ENCODE results near the gene ATP5MC2. TPM values are rescaled to one million over a fixed set of nuclear protein-coding genes. Genes with fewer than 3 reads are reported as not detected.
"Not testable (repeated sequence)": the region's sequence is repeated elsewhere in the genome, so short reads cannot be mapped to it uniquely, and the experiment has no call there.

ATP5MC2 gene
- polyA plus RNA-seq, 1 donor, result 857 TPM

DNA sequence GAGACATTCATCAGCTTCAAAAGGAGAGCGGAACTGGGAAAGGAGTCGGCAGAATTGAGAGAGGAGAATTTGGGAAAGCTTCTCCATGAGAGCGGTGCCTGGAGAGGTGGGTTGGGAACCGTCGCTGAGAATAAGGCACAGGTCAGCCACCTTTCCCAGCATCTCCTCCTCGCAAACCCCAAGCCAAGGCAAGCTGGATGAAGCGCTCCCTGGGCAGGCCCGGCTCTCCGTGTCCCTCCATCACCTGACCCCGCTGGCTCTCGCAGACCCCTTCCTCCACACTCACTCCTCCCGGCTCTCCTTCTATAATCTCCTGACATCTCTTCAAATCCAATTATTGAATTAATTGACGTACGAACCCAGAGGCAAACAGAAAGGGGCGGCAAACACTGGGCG, 18.9 kb upstream of the ATP5MC2 start:
- DNase-seq (ENCODE audit: low read depth), result no peak

DNA sequence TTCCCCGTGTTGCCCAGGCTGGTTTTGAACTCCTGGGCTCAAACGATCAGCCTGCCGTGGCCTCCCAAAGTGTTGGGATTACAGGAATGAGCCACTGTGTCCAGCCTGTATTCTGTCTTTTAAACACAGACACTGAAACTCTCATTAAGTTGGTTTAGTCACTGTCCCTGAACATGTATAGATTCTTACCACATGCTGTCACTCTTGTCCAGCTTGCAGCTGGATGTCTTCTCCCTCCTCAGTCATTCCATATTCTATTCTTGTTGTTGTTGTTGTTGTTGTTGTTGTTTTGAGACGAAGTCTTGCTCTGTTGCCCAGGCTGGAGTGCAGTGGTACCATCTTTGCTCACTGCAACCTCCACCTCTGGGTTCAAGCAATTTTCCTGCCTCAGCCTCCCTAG, 12.3 kb upstream of the ATP5MC2 start:
- no peak for DNase-seq (ENCODE audit: low read depth)

DNA sequence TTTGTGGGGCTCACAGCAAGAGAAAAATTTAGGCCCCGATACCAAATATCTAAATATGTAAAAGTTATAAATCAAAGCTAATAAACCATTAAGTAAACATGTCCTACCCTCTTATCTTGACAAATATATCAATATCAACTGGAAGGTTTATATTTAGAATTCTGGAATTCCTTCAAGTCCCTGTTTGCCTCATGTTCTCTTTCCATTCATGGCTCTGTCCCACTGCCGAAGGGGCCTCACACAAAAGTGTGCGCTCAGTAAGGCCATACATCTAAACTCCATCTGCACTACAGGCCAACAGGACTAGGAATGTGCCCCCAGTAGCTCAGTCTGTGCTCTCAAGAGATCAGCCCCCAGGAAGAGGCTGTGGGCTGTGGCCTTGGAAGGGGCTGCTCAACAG, 10.6 kb upstream of the ATP5MC2 start:
- no peak for DNase-seq (ENCODE audit: low read depth)

DNA sequence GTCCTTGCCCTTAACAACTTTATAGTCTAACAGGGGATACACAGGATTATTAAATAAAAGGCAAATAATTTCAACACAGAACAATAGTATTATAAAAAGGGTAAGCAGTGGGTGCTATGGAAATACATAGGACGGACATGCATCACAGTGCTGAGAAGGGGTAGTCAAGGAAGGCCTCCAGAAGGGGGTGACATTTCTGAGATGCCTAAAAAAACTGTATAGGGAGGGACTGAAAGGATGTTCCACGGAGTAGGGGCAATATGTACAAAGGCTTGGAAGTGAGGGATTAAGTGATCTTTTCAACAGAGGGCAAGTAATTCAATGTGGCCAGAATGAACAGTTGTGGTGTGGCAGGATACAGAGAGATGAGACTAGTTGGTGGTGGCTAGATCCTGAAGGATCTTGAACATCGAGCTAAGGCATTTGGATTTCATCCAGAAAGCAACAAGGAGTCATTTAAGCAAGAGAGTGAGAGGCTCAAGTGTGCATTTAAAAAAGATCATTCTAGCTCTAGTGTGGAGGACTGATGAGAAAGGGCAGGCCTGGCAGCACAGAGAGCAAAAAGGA, 8.9 kb upstream of the ATP5MC2 start:
- no peak for DNase-seq (ENCODE audit: low read depth)

DNA sequence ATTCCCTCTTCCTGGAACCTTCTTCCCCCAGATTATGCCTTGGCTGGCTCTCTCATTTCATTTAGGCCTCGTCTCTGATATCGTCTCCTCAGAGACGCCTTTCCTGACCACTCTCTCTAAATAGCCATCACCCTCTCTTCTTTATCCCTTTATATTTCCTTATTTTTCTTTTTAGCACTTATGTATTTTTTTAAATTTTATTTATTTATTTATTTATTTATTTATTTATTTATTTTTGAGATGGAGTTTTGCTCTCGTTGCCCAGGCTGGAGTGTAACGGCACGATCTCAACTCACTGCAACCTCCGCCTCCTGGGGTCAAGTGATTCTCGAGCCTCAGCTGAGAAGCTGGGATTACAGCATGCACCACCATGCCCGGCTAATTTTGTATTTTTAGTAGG, 8.1 kb upstream of the ATP5MC2 start:
- DNase-seq (ENCODE audit: low read depth), result no peak

DNA sequence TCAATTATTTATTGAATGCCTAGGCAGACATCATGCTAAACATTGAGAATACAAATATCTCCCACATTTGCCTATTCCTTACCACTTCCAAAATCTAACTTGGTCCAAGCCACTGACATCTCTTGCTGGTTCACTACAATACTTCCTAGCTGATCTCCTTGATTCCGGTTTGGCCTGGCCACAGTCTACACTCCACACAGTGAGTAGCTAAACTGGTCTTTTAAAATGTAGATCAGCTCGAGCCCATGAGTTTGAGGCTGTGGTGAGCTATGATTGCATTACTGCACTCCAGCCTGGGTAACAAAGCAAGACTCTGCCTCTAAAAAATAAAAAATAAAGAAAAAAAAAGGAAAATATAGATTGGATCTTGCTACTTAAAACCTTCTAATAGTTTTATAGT, 7.6 kb upstream of the ATP5MC2 start:
- DNase-seq (ENCODE audit: low read depth), result no peak

DNA sequence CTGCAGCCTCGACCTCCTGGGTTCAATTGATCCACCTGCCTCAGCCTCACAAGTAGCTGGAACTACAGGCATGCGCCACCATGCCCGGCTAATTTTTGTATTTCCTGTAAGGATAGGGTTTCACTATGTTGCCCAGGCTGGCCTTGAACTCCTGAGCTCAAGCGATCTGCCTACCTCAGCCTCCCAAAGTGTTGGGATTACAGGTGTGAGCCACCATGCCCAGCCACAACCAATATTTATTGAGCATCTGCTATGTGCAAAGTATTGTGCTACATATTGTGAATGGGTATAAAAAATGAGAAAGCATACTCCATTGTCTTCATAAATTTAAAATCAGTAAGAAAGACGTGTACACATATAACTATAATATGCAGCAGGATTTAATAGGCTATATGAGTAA, 4.2 kb upstream of the ATP5MC2 start:
- not testable (repeated sequence) for DNase-seq (ENCODE audit: low read depth)

DNA sequence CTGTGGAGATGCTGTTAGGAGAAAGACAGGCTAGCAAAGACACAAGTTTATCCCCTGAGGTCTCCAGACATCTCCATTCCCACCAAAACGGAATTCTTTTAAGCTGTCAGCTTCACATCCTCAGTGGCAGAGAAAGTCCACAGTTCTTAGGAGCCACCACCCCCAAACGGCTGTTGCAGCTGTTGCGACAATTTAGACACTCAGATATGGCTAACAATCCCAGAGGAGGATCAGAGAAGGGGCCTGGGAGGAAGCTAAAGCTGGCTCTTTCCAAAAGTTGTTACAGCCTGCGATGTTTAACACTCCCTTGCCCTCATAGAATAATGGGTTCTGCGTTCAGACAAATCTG, 1.9 kb upstream of the ATP5MC2 start:
- no peak for DNase-seq (ENCODE audit: low read depth)

DNA sequence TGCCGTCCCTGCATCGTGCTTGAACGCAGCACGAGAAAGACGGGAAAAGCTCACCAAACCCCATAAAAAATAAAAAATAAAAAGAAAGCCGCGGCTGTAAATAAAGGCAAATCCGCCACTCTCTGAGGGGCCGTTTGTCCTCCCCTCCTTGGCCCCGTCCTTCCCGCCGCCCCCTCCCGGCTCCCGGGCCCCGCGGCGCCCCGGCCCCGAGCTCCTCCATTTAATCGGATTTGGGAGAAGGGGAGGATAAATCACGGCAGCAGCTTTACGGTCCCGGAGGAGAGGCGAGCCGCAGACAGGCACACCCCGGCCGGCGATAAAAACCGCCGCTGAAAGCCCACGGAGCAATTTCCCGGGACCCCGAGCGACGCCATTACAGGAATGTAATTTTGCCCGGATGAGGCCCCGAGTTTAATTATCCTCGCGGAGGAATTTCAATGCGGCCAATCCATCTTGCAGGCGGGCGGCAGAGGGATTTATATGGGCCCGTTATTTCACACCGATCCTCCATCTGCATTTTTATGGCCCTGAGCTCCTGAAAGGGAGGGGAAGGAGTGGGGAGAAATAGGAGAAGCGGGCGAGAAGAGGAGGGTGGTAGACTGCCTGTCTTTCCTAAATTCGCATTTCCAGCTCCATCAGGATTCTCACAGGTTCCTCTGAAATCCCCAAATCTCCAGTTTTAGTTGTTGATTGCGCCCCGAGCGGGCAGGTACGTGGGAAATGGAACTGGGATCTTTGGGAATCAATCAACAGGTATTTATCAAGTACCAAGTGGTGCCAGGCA, 1.3 kb upstream of the ATP5MC2 start:
- DNase-seq (ENCODE audit: low read depth), result no peak

DNA sequence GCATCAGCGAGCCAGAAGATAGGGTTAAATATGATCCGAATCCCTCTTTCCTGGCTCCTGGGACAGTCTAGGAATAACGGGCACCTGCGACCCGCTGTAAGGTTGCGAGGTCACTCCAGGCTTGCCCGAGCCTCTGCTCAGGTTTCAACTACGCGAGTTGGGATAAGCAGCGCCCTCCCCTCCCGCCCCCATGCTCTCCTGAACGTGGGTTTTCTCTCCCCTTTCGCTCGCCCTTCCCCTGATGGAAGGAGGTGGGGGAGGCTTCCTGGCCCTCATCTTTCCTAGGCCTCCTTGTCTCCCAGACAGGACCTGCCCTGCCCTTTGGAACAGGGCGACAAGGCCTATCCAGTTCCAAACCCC, 753 bp upstream of the ATP5MC2 start:
- no peak for DNase-seq (ENCODE audit: low read depth)

DNA sequence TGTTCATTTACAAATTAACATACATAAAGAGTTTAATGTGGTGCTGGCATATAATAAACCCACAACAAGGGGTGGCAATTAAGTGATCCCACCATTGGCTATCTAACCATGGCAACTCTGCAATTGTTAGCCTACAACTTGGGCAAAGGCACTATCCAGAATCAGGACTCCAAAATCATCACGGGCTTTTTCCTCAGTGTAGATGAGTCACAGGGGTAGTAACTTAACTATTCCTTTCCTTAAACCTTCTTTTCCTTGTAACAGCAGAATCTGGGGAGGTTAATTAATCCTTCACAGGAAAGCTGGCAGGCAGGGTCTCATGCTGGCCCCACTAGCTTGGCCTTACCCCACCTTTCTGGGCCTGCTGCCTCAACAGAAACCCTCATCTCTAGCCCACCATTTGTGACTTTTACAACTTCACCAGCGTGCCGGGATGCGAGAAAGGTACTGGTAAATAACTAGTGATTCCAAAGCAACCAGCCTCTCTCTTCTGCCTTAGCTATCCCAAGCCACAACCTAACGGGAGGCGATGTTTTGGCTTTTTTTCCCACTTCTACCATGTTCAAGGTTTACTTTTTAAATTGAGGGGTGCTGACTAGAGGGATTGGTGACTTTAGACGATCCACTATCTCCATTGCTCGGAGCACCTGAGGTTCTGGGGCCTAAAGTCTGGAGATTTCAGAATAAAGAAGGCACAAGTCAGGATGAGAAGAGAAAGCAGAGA, 744 bp downstream of the ATP5MC2 start:
- DNase-seq (ENCODE audit: low read depth), result no peak

DNA sequence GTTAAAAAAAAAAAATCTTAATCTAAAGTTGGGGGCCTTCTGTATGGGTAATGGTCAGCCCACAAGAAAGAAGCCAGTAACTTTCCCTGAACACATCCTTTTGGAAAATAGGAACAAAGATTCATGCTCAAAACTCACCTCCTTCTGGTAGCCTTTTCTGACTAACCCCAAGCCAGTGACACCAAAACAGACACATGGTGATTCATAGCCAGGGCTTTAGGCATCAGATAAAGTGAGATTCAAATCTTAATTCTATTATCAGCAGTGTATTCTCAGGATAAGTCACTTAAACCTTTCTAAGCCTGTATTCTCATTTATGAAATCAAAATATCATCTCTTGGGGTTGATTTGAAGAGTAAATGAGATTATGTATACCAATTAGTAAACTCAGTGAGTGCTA, 4.9 kb downstream of the ATP5MC2 start:
- DNase-seq (ENCODE audit: low read depth), result no peak

DNA sequence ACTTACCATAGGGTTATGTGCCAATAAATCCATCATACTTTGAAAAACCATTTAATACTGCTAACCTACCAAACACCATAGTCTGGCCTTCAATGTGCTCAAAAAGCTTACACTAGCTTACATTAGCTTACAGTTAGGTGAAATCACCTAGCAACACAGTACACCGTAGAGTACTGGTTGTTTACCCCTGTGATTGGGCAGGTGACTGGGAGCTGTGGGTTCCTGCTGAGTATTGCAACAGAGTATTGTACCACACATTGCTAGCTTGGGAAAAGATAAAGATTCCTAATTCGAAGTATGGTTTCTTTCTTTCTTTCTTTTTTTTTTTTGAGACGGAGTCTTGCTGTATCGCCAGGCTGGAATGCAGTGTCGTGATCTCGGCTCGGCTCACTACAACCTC, 5.6 kb downstream of the ATP5MC2 start:
- no peak for DNase-seq (ENCODE audit: low read depth)

DNA sequence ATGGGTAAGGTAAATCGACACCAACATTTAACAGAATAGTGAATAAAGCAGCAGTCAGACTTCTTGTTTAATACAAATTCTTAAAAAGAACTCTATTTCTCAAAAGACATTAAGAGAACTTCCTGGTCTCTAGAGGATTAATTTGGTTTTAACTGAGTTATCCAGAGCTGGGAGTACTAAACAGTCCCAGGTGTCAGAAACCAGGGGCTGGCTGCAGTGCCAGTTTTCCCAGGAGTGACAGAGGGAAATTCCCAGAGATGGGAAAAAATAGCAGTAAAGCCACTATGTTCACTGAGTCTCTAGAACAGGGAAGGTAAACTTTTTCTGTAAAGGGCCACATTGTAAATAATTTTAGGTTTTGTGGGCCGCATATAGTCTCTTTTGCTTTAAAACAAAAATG, 8.8 kb downstream of the ATP5MC2 start:
- no peak for DNase-seq (ENCODE audit: low read depth)

DNA sequence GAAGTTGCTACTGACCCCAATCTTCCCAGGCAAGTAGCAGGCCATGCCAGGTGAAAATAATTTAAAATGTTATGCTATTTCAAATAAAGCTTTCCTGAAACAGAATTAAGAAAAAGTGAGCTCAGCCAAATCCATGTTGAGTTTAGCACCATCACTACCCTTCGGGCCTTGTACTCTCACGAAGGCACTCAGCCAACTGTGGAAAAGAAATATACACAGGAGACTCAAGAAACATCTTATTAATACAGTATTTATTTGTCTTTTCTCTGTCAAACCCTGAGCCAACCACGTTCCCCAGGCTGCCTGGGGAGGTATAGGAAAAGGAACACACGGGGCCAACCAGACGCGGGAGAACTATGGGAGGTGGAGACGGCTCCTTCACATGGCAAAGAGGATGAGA, 10.9 kb downstream of the ATP5MC2 start:
- DNase-seq (ENCODE audit: low read depth), result no peak

DNA sequence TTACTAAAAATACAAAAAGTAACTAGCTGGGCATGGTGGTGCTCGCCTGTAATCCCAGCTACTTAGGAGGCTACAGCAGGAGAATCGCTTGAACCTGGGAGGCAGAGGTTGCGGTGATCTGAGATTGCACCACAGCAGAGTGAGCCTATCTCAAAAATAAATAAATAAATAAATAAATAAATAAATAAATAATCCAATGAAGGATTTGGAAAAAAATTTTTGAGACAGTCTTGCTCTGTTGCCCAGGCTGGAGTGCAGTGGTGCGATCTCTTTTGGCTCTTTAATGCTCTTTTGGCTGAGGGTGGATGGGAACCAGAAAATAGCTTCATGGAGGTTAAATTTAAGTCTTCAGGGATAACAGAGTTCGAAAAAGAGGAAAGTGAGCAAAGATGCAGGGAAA, 11.7 kb downstream of the ATP5MC2 start:
- no peak for DNase-seq (ENCODE audit: low read depth)

DNA sequence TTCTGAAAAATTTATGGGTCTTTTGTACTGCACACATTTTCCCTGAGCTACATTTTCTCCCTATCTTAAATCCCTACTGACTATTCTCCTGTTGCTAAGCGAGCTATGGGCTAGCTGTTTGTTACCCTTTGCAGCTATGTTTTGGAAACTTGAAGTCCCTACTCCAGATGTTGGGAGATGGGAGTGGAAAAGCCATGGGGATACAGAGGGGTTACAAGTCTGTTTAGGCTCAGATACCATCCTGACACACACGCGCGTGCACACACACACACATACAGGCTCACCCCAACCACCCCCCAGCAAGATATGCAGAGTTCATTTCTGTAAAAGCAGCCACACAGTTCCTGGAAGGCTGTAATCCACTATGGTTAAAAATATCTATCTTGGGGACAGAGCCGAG, 15.8 kb downstream of the ATP5MC2 start:
- DNase-seq (ENCODE audit: low read depth), result no peak

DNA sequence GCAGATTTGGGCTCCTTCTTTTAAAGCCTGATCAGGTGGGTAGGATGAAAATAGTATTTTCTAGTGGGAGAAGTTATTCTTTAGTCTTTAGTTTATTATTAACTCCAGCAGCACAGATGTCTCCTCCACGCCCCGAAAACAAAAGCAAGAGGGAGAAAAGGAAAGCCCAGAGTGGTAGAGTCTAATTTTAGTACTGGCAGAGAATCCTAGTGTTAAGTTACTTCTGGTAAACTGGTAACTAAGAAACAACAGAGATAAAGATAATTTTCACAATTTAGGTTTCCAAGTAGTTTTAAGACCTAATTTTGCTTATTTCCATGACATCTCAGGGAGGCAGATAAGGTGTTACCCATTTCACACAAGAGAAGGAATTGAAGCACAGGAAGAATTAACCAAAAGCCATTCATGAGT, 16.3 kb downstream of the ATP5MC2 start:
- no peak for DNase-seq (ENCODE audit: low read depth)

DNA sequence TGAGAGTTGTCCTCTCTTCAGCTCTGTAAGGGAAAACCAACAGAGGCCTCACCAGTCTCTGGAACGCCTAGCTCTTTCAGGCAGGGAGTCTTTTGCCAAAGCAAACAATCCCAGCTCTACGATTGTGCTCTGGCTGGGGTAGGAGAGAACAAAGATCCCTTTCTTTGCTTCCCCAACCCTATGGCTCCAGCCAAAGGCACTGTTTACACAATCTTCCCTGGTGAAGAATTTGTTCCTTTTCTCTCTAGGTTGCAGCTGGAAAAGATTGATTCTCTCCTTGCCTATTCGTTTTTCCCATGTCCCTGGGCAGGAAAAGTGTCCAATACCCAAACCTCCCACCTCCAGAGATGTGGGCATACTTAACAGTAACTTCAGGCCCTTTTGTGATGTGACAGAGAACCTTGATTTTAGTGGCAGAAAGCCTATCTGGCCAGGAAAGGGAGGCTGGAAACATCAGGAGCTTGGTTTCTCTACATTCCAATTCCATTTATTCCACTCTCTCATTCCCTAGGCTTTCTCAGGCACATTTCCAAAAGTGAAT, 16.8 kb downstream of the ATP5MC2 start:
- DNase-seq (ENCODE audit: low read depth), result no peak

DNA sequence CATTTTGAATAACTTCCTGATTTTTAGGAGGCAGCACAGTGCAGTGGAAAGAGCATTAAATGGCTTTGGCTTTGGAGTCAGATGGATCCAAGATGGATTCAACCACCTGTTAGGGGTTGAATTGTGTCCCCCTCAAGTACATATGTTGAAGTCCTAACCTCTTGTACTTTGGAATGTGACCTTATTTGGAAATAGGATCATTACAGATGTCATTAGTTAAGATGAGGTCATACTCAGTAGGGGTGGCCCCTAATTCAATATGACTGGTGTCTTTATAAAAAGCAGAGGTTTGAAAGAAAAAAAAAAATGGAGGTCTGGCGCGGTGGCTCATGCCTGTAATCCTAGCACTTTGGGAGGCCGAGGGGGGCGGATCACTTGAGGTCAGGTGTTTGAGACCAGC, 18.8 kb downstream of the ATP5MC2 start:
- no peak for DNase-seq (ENCODE audit: low read depth)

DNA sequence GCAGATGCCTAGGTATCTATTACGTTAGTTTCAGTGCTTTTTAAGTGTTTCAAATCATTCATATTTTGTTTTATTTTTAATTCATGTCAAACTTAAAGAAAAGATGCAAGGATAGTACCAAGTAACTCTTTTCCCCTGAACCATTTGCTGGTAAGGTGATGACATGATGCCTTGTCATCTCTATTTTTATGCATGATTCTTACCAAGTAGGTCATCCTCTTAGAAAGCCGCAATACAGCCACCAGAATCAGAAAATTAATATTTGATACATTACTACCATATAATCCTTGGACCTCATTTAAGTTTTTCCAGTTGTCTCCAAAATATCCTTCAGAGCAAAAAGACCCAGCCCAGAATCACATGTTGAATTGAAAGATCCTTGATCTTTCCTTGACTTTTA, 22.3 kb downstream of the ATP5MC2 start:
- DNase-seq (ENCODE audit: low read depth), result no peak

DNA sequence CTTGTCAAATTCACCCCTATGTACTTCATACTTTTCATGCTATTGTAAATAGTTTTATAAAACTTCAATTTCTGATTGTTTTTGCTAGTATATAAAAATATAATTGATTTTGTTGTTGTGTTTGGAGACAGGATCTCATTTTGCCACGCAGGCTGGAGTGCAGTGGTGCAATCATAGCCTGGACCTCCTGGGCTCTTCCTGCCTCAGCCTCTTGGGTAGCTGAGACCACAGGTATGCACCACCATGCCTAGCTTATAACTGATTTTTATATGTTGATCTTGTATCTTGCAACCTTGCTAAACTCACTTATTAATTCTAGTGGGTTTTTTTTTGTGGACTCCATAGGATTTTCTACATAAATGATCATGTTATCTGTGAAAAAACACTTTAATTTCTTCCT, 23.5 kb downstream of the ATP5MC2 start:
- DNase-seq (ENCODE audit: low read depth), result no peak

DNA sequence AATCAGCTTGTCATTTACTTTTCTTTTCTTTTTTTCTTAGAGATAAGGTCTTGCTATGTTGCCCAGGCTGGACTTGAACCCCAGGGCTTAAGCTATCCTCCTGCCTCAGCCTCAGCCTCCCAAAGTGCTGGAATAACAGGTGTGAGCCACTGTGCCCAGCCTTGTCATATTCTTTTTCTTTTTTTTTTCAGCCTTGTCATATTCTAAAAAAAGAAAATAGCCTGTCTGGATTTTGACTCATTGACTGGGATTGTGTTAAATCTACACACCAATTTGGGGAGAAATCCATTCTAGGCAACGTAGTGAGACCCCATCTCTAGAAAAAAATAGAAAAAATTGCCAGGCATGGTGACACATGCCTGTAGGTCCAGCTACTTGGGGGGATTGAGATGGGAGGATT, 24.1 kb downstream of the ATP5MC2 start:
- no peak for DNase-seq (ENCODE audit: low read depth)

Measured in forelimb muscle (tissue), 1 donor.